ENCODE measurements around the gene G6PC1.
"Not testable (repeated sequence)": the region's sequence is repeated elsewhere in the genome, so short reads cannot be mapped to it uniquely, and the experiment has no call there.

G6PC1 gene

GRCh38 chr17:42872251-42872965 is 28.2 kb upstream of the G6PC1 start:
- DNase-seq = no peak
- Histone ChIP-seq H3K36me3 (replicated peaks) (no peaks in the 10 kb centered on the region), H3K4me3 (ENCODE audit: low read depth, low read length) (no peak overlapping the region), H3K27me3 (replicated peaks) (peaks cover 3% of the 10 kb centered on the region), H3K27ac (no peak overlapping the region)
- TF ChIP-seq, protein P1, sequence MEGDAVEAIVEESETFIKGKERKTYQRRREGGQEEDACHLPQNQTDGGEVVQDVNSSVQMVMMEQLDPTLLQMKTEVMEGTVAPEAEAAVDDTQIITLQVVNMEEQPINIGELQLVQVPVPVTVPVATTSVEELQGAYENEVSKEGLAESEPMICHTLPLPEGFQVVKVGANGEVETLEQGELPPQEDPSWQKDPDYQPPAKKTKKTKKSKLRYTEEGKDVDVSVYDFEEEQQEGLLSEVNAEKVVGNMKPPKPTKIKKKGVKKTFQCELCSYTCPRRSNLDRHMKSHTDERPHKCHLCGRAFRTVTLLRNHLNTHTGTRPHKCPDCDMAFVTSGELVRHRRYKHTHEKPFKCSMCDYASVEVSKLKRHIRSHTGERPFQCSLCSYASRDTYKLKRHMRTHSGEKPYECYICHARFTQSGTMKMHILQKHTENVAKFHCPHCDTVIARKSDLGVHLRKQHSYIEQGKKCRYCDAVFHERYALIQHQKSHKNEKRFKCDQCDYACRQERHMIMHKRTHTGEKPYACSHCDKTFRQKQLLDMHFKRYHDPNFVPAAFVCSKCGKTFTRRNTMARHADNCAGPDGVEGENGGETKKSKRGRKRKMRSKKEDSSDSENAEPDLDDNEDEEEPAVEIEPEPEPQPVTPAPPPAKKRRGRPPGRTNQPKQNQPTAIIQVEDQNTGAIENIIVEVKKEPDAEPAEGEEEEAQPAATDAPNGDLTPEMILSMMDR (IDR thresholded peaks at IDR 0.05; ENCODE audit: low read depth, low read length, missing control alignments) = no peak
- in situ Hi-C loops (cut with HindIII; ENCODE audit: low pct_ligation_motif_present, low sequenced_read_pairs) = no loop called here

- no peak for DNase-seq
- Histone ChIP-seq H3K36me3 (replicated peaks) (no peaks in the 10 kb centered on the region), H3K27me3 (replicated peaks) (peaks cover 6% of the 10 kb centered on the region), H3K4me3 (ENCODE audit: low read depth, low read length) (no peak overlapping the region), H3K27ac (no peak overlapping the region)
- TF ChIP-seq, protein P1 (IDR thresholded peaks at IDR 0.05; ENCODE audit: low read depth, low read length, missing control alignments) = peak; percentile 11
- in situ Hi-C loops (cut with HindIII; ENCODE audit: low pct_ligation_motif_present, low sequenced_read_pairs) = no loop called here
Measured at GRCh38 chr17:42873315-42873714, 27.3 kb upstream of the G6PC1 start.

DNA sequence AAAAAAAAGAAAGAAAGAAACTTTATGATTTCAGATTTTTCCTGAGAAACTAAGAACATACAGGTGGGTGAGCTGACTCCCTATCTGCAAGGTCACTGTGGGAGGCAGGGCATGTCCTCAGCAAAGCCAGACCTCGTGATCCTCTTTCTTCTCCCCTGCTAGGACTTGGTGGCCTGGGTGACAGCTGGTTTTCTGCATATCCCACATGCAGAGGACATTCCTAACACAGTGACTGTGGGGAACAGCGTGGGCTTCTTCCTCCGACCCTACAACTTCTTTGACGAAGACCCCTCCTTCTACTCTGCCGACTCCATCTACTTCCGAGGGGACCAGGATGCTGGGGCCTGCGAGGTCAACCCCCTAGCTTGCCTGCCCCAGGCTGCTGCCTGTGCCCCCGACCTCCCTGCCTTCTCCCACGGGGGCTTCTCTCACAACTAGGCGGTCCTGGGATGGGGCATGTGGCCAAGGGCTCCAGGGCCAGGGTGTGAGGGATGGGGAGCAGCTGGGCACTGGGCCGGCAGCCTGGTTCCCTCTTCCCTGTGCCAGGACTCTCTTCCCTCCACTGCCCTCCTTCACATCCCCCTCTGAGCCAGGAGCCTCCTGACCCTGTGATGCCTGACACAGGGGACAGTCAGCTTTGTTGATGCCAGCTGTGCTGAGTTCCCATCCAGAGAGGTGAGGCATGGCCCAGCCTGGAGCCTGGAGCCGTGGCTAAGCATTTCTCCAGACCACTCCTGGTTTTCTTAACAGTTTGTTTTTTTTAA is 26.5 kb upstream of the G6PC1 start:
- H3K36me3 ChIP-seq (replicated peaks); H3K4me3 ChIP-seq (ENCODE audit: low read depth, low read length); DNase-seq; H3K27ac ChIP-seq; in situ Hi-C loops (cut with HindIII; ENCODE audit: low pct_ligation_motif_present, low sequenced_read_pairs): not testable (repeated sequence)
- H3K27me3 ChIP-seq (replicated peaks) = peaks cover 11% of the 10 kb centered on the region

GRCh38 chr17:42877037-42877436 is 23.6 kb upstream of the G6PC1 start:
- in situ Hi-C loops (cut with HindIII; ENCODE audit: low pct_ligation_motif_present, low sequenced_read_pairs) = no loop called here
- TF ChIP-seq, protein P1 (IDR thresholded peaks at IDR 0.05; ENCODE audit: low read depth, low read length, missing control alignments) = no peak
- no peak overlapping the region for H3K4me3 ChIP-seq (ENCODE audit: low read depth, low read length)
- peaks cover 11% of the 10 kb centered on the region for H3K27me3 ChIP-seq (replicated peaks)
- DNase-seq = no peak
- no peaks in the 10 kb centered on the region for H3K36me3 ChIP-seq (replicated peaks)
- no peak overlapping the region for H3K27ac ChIP-seq

- Histone ChIP-seq H3K4me3 (ENCODE audit: low read depth, low read length) (no peak overlapping the region), H3K27me3 (replicated peaks) (peaks cover 11% of the 10 kb centered on the region), H3K36me3 (replicated peaks) (no peaks in the 10 kb centered on the region), H3K27ac (no peak overlapping the region)
- TF ChIP-seq, protein P1 (IDR thresholded peaks at IDR 0.05; ENCODE audit: low read depth, low read length, missing control alignments) = peak; percentile 15
- no peak for DNase-seq
- in situ Hi-C loops (cut with HindIII; ENCODE audit: low pct_ligation_motif_present, low sequenced_read_pairs) = no loop called here
Measured at GRCh38 chr17:42878123-42878880, 22.3 kb upstream of the G6PC1 start.
